Keratinocyte (primary cell): Measurements from ENCODE around the gene HDGFL1. TPM values are rescaled to one million over a fixed set of nuclear protein-coding genes. Genes with fewer than 3 reads are reported as not detected.

Source experiments
- DNase-seq: peaks from one replicate; pipeline ENCODE4 v3.0.0-alpha.2; 2011; ENCODE audit warnings: low read depth, missing footprints, low spot score
- FAIRE-seq: peaks from 2 replicates; lab custom pipeline; 2011; peaks lifted over from hg19 to GRCh38; lab: Jason Lieb, UNC
- H2AFZ ChIP-seq: 2 replicates; pipeline ENCODE4 v1.6.0; 2012; ENCODE audit warnings: low read length, control low read depth, inconsistent platforms; ENCODE audit not compliant: control insufficient read depth
- H3K27ac ChIP-seq: 2 replicates; pipeline ENCODE4 v1.5.1; 2011; ENCODE audit warnings: low read length; ENCODE audit not compliant: control insufficient read depth, insufficient read depth
- H3K27me3 ChIP-seq: 3 replicates; pipeline ENCODE4 v1.6.0; 2011; ENCODE audit warnings: low read length; ENCODE audit not compliant: control insufficient read depth, insufficient read depth; ENCODE audit errors: extremely low read depth
- H3K36me3 ChIP-seq, 2 experiments: 2 replicates in 1 of 2; 3 replicates in 1 of 2; pipeline ENCODE4 v1.5.1; 2011; ENCODE audit warnings: low read length in 2 of 2, mild to moderate bottlenecking in 1 of 2; ENCODE audit not compliant: control insufficient read depth in 2 of 2, insufficient read depth in 2 of 2; ENCODE audit errors: extremely low read depth in 1 of 2
- H3K4me1 ChIP-seq: 3 replicates; pipeline ENCODE4 v1.5.1; 2011; ENCODE audit warnings: low read length; ENCODE audit not compliant: control insufficient read depth, insufficient read depth; ENCODE audit errors: extremely low read depth
- H3K4me2 ChIP-seq: 3 replicates; pipeline ENCODE4 v1.6.0; 2011; ENCODE audit warnings: low read depth, low read length; ENCODE audit not compliant: control insufficient read depth, insufficient read depth; ENCODE audit errors: extremely low read depth
- H3K4me3 ChIP-seq, 3 experiments: fragments of 200-600 bp in 1 of 3; sonication (generic) in 1 of 3; 2 replicates in 2 of 3; 3 replicates in 1 of 3; pipeline ENCODE4 v1.5.1; 2011 to 2016; ENCODE audit warnings: low read length in 3 of 3, mild to moderate bottlenecking in 3 of 3, control low read depth in 2 of 3, inconsistent platforms in 1 of 3, low read depth in 1 of 3, mixed read lengths in 1 of 3, mixed run types in 1 of 3, moderate library complexity in 1 of 3; ENCODE audit not compliant: control insufficient read depth in 2 of 3, insufficient read depth in 2 of 3; ENCODE audit errors: extremely low read depth in 1 of 3
- H3K79me2 ChIP-seq: 2 replicates; pipeline ENCODE4 v1.6.0; 2012; ENCODE audit warnings: low read length; ENCODE audit not compliant: control insufficient read depth, insufficient read depth
- H3K9ac ChIP-seq: 3 replicates; pipeline ENCODE4 v1.6.0; 2011; ENCODE audit warnings: low read length; ENCODE audit not compliant: control insufficient read depth, insufficient read depth; ENCODE audit errors: extremely low read depth
- H3K9me1 ChIP-seq: 3 replicates; pipeline ENCODE4 v1.6.0; 2011; ENCODE audit warnings: low read length; ENCODE audit not compliant: control insufficient read depth, insufficient read depth; ENCODE audit errors: extremely low read depth
- H3K9me3 ChIP-seq: 2 replicates; pipeline ENCODE4 v1.5.1; 2012; ENCODE audit warnings: low read depth, low read length; ENCODE audit not compliant: control insufficient read depth
- H4K20me1 ChIP-seq: 3 replicates; pipeline ENCODE4 v1.6.0; 2011; ENCODE audit warnings: low read length; ENCODE audit not compliant: control insufficient read depth, insufficient read depth; ENCODE audit errors: extremely low read depth
- CTCF ChIP-seq, 3 experiments: IDR thresholded peaks in 1 of 3; conservative IDR thresholded peaks in 1 of 3; optimal IDR thresholded peaks in 1 of 3; 2 replicates in 2 of 3; 3 replicates in 1 of 3; pipeline versions ENCODE3 to v1.5.1; 2011; ENCODE audit warnings: low read length in 3 of 3, mild to moderate bottlenecking in 3 of 3, moderate library complexity in 2 of 3, control low read depth in 1 of 3, inconsistent platforms in 1 of 3; ENCODE audit not compliant: insufficient read depth in 2 of 3; ENCODE audit errors: extremely low read depth in 1 of 3
- EZH2 ChIP-seq: IDR thresholded peaks from one replicate; pipeline ENCODE4 v1.6.1; 2012; ENCODE audit warnings: inconsistent platforms, mild to moderate bottlenecking, low read length, moderate library complexity
- dilution Hi-C: fragments of 300-500 bp; cut with MboI; formaldehyde crosslinking; loops from one replicate; pipeline ENCODE4 v1.7.0; 2020; ENCODE audit warnings: low sequenced_read_pairs; ENCODE audit not compliant: extremely low pct_ligation_motif_present
- polyA plus RNA-seq, 5 experiments: library from polyadenylated mRNA; depleted of rRNA in 3 of 5; stranded (reverse) in 3 of 5; stranded (forward) in 1 of 5; unstranded in 1 of 5; fragments of >200 nt; gene quantifications; 1 replicate in 1 of 5; 2 replicates in 3 of 5; 3 replicates in 1 of 5; pipeline versions ENCODE4 v1.2.1 to v1.2.3, GENCODE V29; 2011 to 2012; ENCODE audit warnings: missing spikeins in 2 of 5, low read depth in 1 of 5, low replicate concordance in 1 of 5

The HDGFL1 gene
- polyA plus RNA-seq, 1 donor (not counting 4 experiments of a cell fraction or from before 2014, with no cell fraction given), result not detected

- H3K9me1 ChIP-seq, result no peaks in the 10 kb centered on the region
- no peaks in the 10 kb centered on the region for H3K79me2 ChIP-seq
- H2AFZ ChIP-seq, result no peak overlapping the region
- dilution Hi-C loops, result no loop called here
- no peaks in the 10 kb centered on the region for H3K27me3 ChIP-seq
- DNase-seq (no peak), FAIRE-seq (no peak)
- H3K36me3 ChIP-seq, result no peaks in the 10 kb centered on the region
- H3K4me1 ChIP-seq, result no peaks in the 10 kb centered on the region
- H3K9me3 ChIP-seq, result no peaks in the 10 kb centered on the region
- no peak overlapping the region for H3K27ac ChIP-seq
- H3K4me2 ChIP-seq, result no peak overlapping the region
- no peak overlapping the region for H3K4me3 ChIP-seq
- H3K9ac ChIP-seq, result no peak overlapping the region
- no peaks in the 10 kb centered on the region for H4K20me1 ChIP-seq
- TF ChIP-seq EZH2, result no peak
- TF ChIP-seq CTCF (optimal IDR thresholded peaks at IDR 0.05 in 1 of 3, IDR thresholded peaks at IDR 0.05 in 1 of 3, conservative IDR thresholded peaks at IDR 0.05 in 1 of 3; ENCODE audit: extremely low read depth in 1 of 3, insufficient read depth in 2 of 3, low read length in 3 of 3), result no peak
Measured at GRCh38 chr6:22530506-22530905, 38.9 kb upstream of the HDGFL1 start.

DNA sequence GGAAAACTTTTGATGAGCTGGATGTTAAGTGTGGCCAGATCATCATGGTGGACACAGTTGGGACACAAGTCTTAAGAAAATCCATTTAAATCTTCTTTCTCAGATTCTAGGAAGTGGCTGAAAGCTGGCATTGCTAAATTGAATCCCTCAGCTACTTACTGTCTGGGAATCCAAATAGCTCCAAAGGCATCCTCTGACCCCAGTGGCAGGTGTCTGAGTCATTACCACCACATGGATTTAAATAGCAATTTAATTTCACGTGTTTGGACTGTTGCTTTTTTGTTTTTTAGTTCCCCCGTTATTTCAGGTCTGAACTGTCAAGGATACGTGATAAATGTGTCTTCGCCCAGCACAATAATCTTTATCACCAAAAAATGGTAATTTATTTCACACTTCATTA lies 33.2 kb upstream of the HDGFL1 start:
- H3K27ac ChIP-seq, result no peak overlapping the region
- no peak overlapping the region for H2AFZ ChIP-seq
- H3K4me3 ChIP-seq, result no peak overlapping the region
- dilution Hi-C loops, result no loop called here
- FAIRE-seq (no peak), DNase-seq (no peak)
- H3K4me2 ChIP-seq, result no peak overlapping the region
- H3K79me2 ChIP-seq, result no peaks in the 10 kb centered on the region
- H3K9ac ChIP-seq, result no peak overlapping the region
- H3K9me3 ChIP-seq, result no peaks in the 10 kb centered on the region
- TF ChIP-seq EZH2 (no peak), CTCF (optimal IDR thresholded peaks at IDR 0.05 in 1 of 3, IDR thresholded peaks at IDR 0.05 in 1 of 3, conservative IDR thresholded peaks at IDR 0.05 in 1 of 3; ENCODE audit: extremely low read depth in 1 of 3, insufficient read depth in 2 of 3, low read length in 3 of 3) (no peak)
- no peaks in the 10 kb centered on the region for H3K9me1 ChIP-seq
- H3K4me1 ChIP-seq, result no peaks in the 10 kb centered on the region
- no peaks in the 10 kb centered on the region for H3K27me3 ChIP-seq
- H4K20me1 ChIP-seq, result no peaks in the 10 kb centered on the region
- no peaks in the 10 kb centered on the region for H3K36me3 ChIP-seq
